Measurements from ENCODE around the gene NUDC. TPM values are rescaled to one million over a fixed set of nuclear protein-coding genes. Genes with fewer than 3 reads are reported as not detected.
"Not testable (repeated sequence)": the region's sequence is repeated elsewhere in the genome, so short reads cannot be mapped to it uniquely, and the experiment has no call there.

The NUDC gene
- 50.8 to 55.3 TPM (median 54.4 TPM) in 3 replicates for total RNA-seq

DNA sequence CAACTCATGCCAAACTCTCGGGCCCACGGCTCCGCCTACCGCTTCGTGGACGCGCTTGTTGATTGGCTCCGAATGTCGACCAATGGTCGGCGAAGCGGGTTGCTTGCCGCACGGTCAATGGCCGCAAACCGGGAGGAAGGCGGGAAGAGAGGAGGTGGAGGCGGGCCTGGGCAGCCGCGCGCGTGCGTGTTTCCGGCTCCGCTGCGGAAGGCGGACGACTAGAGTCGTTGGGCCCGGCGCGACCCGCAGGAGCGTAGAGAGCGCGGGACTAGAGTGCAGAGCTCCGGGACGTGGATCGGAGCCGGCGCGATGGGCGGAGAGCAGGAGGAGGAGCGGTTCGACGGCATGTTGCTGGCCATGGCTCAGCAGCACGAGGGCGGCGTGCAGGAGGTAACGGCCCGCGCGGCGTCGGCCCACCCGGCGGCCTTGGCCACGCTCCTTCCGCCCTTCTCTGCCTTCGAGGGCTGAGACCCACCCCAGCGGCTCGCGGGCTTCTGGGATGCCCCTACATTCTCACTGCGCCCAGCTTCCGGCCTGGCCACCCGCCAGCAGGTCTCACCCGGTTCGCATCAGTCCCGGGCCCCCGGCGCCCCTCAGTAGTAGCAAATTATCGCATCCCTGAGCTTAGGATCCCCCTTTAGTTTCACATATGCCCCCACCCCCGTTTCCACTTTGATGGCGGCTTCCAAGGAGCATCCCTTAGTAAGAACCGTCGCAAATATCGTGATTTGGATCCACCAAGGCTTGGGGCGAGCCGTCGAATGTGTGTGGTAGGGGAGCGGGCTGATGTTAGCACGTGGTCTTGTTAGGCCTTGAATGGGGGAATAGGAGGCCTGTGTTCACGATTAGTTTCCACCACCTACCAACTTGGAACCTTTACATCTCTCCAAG, at the start of gene NUDC:
TSS of gene NUDC (plus strand) at position 204 of the 891 bp plus-strand sequence. CDS start at position 310, 106 bp downstream.
- Mint-ChIP-seq H3K9me3 (no peaks in the 10 kb centered on the region), H3K4me1 (peaks cover 22% of the 10 kb centered on the region), H3K27me3 (ENCODE audit: low read depth) (no peaks in the 10 kb centered on the region), H3K4me3 (peak within 1 kb of the TSS; percentile 96), H3K36me3 (peaks cover 4% of the 10 kb centered on the region), H3K27ac (peak within 1 kb of the TSS; percentile 95)
- DNase-seq (ENCODE audit: low spot score in 2 of 2, unreplicated experiment in 2 of 2), result peak; percentile 92 to 94
- TF ChIP-seq, protein P1, sequence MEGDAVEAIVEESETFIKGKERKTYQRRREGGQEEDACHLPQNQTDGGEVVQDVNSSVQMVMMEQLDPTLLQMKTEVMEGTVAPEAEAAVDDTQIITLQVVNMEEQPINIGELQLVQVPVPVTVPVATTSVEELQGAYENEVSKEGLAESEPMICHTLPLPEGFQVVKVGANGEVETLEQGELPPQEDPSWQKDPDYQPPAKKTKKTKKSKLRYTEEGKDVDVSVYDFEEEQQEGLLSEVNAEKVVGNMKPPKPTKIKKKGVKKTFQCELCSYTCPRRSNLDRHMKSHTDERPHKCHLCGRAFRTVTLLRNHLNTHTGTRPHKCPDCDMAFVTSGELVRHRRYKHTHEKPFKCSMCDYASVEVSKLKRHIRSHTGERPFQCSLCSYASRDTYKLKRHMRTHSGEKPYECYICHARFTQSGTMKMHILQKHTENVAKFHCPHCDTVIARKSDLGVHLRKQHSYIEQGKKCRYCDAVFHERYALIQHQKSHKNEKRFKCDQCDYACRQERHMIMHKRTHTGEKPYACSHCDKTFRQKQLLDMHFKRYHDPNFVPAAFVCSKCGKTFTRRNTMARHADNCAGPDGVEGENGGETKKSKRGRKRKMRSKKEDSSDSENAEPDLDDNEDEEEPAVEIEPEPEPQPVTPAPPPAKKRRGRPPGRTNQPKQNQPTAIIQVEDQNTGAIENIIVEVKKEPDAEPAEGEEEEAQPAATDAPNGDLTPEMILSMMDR (IDR thresholded peaks at IDR 0.05; ENCODE audit: unreplicated experiment), result no peak

GRCh38 chr1:26873097-26873496, 48.4 kb upstream of the NUDC start:
- not testable (repeated sequence) for H3K4me1 Mint-ChIP-seq; H3K27ac Mint-ChIP-seq; H3K9me3 Mint-ChIP-seq; H3K4me3 Mint-ChIP-seq; DNase-seq (ENCODE audit: low spot score in 2 of 2, unreplicated experiment in 2 of 2); H3K36me3 Mint-ChIP-seq; H3K27me3 Mint-ChIP-seq (ENCODE audit: low read depth)

GRCh38 chr1:26874896-26875295, 46.6 kb upstream of the NUDC start:
- TF ChIP-seq, protein P1 (IDR thresholded peaks at IDR 0.05; ENCODE audit: unreplicated experiment), result no peak
- no peak for DNase-seq (ENCODE audit: low spot score in 2 of 2, unreplicated experiment in 2 of 2)
- Mint-ChIP-seq H3K4me3 (no peak overlapping the region), H3K36me3 (peaks cover 6% of the 10 kb centered on the region), H3K27me3 (ENCODE audit: low read depth) (no peaks in the 10 kb centered on the region), H3K27ac (no peak overlapping the region), H3K9me3 (no peaks in the 10 kb centered on the region), H3K4me1 (no peaks in the 10 kb centered on the region)

GRCh38 chr1:26877326-26877725, 44.2 kb upstream of the NUDC start:
- H3K4me3 Mint-ChIP-seq, result no peak overlapping the region
- H3K36me3 Mint-ChIP-seq, result peaks cover 12% of the 10 kb centered on the region
- no peaks in the 10 kb centered on the region for H3K9me3 Mint-ChIP-seq
- H3K27me3 Mint-ChIP-seq (ENCODE audit: low read depth), result no peaks in the 10 kb centered on the region
- no peak overlapping the region for H3K27ac Mint-ChIP-seq
- TF ChIP-seq, protein P1 (IDR thresholded peaks at IDR 0.05; ENCODE audit: unreplicated experiment), result no peak
- H3K4me1 Mint-ChIP-seq, result no peaks in the 10 kb centered on the region
- DNase-seq (ENCODE audit: low spot score in 2 of 2, unreplicated experiment in 2 of 2), result no peak

DNA sequence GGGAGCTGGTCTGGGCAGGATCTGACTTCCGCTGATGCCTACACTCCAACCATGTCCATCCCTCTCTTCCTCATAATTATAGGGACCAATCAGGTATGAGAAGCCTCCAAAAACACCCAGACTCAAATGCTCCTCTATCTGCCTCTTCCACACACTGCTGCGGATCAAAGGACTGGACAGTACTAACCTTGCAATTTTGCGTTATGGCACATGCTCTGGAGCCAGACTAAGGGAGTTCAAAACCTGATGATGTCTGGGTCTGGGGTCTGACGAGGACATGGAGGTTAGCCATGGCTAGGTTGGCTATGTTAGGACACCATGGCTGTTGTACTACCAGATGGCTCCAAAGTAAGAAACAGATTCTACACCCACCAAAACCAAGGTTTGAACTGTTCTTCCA, 41.8 kb upstream of the NUDC start:
- no peak for DNase-seq (ENCODE audit: low spot score in 2 of 2, unreplicated experiment in 2 of 2)
- Mint-ChIP-seq H3K36me3 (peaks cover 28% of the 10 kb centered on the region), H3K4me1 (no peaks in the 10 kb centered on the region), H3K4me3 (no peak overlapping the region), H3K27me3 (ENCODE audit: low read depth) (no peaks in the 10 kb centered on the region), H3K27ac (no peak overlapping the region), H3K9me3 (no peaks in the 10 kb centered on the region)
- TF ChIP-seq, protein P1 (IDR thresholded peaks at IDR 0.05; ENCODE audit: unreplicated experiment), result no peak

DNA sequence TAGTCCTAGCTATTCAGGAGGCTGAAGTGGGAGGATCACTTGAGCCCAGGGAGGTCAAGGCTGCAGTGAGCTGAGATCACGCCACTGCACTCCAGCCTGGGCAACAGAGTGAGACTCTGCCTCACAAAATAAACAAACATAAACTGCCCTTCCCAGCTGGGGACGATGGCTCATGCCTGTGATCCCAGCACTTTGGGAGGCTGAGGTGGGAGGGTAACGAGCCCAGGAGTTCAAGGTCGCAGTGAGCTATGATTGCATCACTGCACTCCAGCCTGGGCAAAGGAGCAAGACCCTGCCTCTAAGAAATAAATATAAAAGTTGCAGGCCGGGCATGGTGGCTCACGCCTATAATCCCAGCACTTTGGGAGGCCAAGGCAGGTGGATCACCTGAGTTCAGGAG, 39.9 kb upstream of the NUDC start:
- H3K4me3 Mint-ChIP-seq; H3K27ac Mint-ChIP-seq; H3K27me3 Mint-ChIP-seq (ENCODE audit: low read depth); H3K9me3 Mint-ChIP-seq; H3K4me1 Mint-ChIP-seq; DNase-seq (ENCODE audit: low spot score in 2 of 2, unreplicated experiment in 2 of 2): not testable (repeated sequence)
- H3K36me3 Mint-ChIP-seq, result peaks cover 31% of the 10 kb centered on the region

Measured in mesothelial cell of epicardium (in vitro differentiated cells).